Measurements from ENCODE around the gene EPG5. TPM values are rescaled to one million over a fixed set of nuclear protein-coding genes. Genes with fewer than 3 reads are reported as not detected.
A peak's percentile ranks its signal among the peaks of the same experiment; 100 is the strongest.

EPG5 gene
- total and polyA plus RNA-seq, 9 of the 15 experiments (the other 6 are each of a cell fraction or from before 2014, with no cell fraction given): 1.3 to 10.7 (median 5.2) TPM

GRCh38 chr18:45839414-45840395 lies 127.4 kb downstream of the EPG5 start (continued):
- TF ChIP-seq REST (IDR thresholded peaks at IDR 0.05; ENCODE audit: borderline replicate concordance): peak; percentile 41; the same call in 1 of the 2 replicates
- TF ChIP-seq REST (CRISPR knock-in tag; IDR thresholded peaks at IDR 0.05; ENCODE audit: low read depth): no peak
- TF ChIP-seq LARP7 (IDR thresholded peaks at IDR 0.05): no peak
- TF ChIP-seq POLR2B (IDR thresholded peaks at IDR 0.05; ENCODE audit: low read depth, partially characterized antibody): no peak
- no peak for TF ChIP-seq NCOR1 (IDR thresholded peaks at IDR 0.05)
- no peak for TF ChIP-seq EGR1 (conservative IDR thresholded peaks at IDR 0.05)
- TF ChIP-seq RAD21 (CRISPR knock-in tag; conservative IDR thresholded peaks at IDR 0.05 in 1 of 2, IDR thresholded peaks at IDR 0.05 in 1 of 2): peak; percentile 42 to 50
- TF ChIP-seq RNF219 (CRISPR knock-in tag; IDR thresholded peaks at IDR 0.05): no peak
- no peak for TF ChIP-seq SMARCE1 (IDR thresholded peaks at IDR 0.05)
- TF ChIP-seq ARID3B (CRISPR knock-in tag; IDR thresholded peaks at IDR 0.05; ENCODE audit: borderline replicate concordance): no peak
- TF ChIP-seq COPS2 (conservative IDR thresholded peaks at IDR 0.05): no peak
- no peak for TF ChIP-seq ELF2 (CRISPR knock-in tag; IDR thresholded peaks at IDR 0.05)
- TF ChIP-seq CTCF (IDR thresholded peaks at IDR 0.05 in 2 of 3, conservative IDR thresholded peaks at IDR 0.05 in 1 of 3; ENCODE audit: insufficient read depth in 2 of 3, low read depth in 1 of 3, low read length in 3 of 3): peak; percentile 29 to 52 (median 35); a peak in 3 of 6 replicates
